ENCODE results near the gene G6PC3.

DNA sequence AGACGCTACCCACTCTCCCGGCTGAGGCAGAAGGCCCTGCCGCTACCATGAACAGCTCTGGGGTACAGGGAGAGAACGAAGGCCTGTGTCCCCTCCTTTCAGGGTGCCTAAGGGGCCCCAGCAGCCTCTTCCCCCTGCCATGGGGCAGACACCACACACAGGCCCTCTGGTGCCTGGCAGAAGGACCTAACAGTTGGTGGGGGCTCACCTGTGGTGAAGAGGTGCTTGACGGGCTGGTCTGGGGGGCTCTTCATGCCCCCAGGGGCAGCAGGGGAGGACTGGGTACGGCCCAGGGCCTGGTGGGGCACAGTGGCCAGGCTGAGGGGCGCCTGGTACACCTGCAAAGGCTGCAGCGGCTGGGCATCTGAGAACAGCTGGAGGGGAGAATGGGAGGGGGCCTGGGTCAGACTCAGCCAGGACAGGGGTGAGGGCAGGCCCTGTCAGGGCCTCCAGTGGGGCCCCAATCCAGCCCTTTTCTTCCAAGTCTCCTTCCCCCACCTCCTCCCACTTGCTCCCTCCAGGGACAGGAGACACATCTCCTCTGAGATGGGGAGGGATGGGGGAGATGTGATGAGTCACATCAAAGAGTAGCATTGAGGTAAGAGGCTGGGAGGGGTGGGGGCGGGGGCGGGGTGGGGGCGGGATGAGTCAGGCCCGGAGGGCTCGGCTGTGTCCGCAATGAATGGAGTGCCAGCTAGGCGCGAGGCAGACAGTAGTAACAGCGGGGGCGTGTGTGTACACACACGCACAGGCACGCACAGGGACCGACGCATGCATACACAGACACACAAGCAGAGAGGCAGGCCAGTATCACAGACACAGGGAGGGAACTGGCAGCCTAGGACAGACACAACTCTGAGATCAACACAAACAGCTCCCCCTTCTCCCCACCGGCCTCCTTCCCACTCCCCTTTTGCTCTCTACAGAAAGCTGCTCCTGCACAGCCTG is 16.1 kb downstream of the G6PC3 start:
- TF ChIP-seq POLR2A (IDR thresholded peaks at IDR 0.05; ENCODE audit: low read length) (no peak), GATA1 (IDR thresholded peaks at IDR 0.05; ENCODE audit: low read depth, low read length) (no peak)
